GM21825 (cell line): Measurements from ENCODE around the gene MRPS9.

Source experiments
- ATAC-seq: cut with Tn5 transposase; IDR thresholded peaks from one replicate; pipeline ENCODE4 v1.9.1; 2021; ENCODE audit warnings: mild to moderate bottlenecking, moderate library complexity; ENCODE audit not compliant: unreplicated experiment

MRPS9 gene

DNA sequence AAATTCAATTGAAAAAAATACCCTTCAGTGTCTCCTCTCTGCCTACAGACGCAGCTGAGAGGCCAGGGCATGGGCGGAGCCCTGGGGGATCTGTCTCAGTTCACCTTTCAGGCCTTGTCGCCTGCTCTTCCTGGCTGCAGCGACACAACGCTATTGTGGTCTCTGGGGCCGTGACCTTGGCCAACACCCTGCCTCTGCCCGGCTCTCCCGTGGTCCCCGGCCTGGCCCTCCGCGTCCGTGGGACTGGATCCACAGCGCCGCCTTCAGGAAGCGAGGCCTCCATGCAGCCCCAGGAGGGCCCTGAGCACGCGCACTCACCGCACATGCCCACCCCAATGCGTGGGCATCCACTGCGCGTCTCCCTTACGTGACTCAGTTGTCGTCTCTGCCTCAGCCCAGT lies 81.1 kb downstream of the MRPS9 start:
- ATAC-seq: no peak

DNA sequence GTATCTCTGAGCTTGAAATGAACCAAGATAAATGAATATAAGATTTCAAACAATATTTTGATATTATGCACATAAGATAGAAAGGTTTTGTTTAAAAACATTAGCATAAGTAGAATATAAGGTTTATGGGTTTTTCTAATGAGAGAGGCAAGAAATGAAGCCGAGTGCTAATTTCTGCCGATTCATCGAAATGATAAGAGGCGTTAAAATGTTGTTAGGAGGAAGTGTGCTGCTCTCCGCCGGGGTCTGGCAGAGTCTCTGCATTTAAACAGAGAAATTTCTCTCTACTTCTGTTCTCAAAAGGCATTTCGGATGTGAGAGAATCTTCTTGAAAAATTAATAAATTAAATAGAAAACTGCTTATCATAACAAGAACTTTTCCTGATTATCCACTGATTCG lies 83.6 kb downstream of the MRPS9 start:
- ATAC-seq: no peak

DNA sequence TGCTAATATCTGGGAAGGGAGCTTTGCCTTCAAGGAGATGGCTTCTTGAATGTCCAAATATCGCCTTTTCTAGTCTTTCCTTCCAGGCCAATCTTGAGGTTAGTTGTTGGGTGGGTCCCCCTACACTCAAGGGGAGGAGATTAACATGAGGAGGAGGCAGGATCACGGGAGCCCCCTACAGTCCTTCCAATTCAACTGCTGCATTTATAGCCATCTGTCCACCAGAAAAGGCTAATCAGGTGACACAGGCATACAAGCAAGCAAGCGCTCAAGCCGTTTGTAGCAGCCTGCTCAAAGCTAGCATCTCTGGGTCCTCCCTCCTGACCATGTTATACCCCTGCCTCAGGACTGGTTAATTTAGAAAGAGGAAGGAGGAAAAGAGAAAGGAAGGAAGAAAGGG lies 87.6 kb downstream of the MRPS9 start:
- ATAC-seq: no peak

DNA sequence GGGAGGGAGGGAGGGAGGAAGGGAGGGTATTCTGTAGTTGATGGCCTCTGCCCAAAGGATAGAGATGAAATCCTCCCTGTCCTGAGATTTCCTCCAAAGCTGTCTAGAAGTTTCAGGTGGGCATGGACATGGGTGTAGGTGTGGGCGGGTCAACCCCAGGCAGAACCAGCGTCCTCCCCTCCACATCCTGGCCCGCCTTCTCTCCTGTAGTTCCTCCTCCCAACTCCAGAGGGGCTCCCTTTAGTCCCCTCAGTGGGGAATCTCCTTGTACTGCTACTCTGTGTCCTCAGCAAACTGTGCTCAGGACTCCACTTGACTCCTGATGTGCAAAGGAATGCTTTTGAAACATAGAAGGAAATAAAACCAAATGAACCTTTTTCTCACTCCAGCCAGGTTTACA lies 88.1 kb downstream of the MRPS9 start:
- ATAC-seq: no peak

DNA sequence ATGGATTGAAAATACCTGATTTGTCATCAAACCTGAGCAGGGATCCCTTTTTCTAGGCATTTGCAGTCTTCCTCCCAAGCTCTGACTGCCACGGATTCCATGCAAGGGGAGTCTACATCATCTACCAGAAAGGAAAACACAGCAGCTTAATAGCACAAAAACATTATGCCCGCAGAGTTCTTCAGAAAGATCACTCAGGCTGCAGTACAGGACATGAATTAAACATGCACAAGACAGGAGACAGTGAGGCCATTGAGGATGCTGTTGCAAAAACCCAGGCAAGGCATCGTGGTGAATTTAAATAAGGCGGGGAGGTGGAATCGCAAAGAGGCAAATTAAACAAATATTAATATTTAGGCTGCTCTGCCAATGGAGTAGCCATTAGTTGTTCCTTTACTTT lies 88.5 kb downstream of the MRPS9 start:
- ATAC-seq: no peak

DNA sequence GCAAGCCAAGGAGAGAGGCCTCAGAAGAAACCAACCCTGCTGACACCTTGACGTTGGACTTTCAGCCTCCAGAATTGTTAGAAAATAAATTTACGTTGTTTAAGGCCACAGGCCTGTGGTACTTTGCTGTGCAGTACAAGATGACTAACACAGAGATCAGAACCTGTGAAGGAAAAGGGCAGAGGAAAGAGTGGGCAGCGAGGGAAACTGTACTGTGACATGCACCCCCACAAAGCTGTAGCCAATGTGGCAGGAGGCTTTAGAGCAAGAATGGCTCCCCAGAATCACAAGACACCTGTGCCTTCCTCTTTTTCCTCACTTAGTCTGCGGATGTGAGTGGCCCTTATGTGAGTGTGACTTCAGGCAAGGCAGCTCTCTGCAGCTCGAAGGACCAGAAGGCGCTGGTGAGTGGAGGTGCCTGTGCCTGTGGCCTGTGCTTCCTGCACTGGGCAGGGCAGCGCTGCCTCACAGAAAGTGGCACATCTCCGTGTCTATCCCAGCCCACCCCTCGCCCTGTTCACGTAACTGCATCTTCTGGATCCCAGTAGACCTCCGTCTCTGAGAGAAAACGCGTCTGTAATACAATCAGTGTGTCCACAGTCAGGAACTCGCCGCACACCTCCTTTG lies 89.5 kb downstream of the MRPS9 start:
- no peak for ATAC-seq

DNA sequence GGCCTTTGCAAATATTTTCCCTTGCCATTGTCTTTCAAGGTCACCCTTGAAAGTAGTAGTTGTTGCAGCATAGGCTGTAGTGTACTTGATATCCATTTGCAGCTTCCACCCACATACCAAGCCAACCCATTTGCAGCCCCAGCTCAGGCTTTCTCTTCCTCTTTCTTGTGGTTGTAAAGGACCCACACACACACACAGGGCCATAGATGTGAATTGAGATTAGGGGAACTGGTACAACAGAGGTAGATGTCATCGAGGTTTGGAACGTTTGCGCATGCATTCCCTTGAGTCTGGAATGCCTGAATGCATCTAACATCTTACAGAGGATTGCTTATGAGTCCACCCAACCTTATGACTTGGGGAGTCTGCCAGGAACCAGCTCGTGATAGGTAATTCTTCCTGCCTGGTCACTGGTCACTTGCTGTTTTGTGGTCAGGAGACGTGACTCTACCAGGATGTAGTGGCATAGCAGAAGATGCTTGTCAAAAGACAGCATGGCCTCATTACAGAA lies 91.9 kb downstream of the MRPS9 start:
- ATAC-seq: peak; percentile 90

DNA sequence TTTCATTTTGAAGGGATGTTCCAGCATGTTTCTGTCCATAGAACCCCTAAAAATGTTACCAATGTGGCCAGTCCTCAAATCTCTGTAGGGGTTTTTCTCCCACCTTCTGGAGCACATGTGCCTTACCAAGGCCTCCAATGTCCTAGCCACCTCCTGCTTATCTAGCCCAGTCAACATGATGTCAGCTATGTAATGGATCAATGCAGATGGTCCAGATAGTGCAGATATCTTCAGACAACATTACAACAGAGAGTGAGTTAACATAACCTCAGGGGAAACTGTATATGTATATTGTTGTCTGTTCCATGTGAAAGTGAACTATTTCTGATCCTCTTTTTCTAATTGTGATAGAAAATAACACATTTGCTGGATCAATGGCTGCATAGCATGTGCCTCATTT lies 92.7 kb downstream of the MRPS9 start:
- ATAC-seq: no peak

DNA sequence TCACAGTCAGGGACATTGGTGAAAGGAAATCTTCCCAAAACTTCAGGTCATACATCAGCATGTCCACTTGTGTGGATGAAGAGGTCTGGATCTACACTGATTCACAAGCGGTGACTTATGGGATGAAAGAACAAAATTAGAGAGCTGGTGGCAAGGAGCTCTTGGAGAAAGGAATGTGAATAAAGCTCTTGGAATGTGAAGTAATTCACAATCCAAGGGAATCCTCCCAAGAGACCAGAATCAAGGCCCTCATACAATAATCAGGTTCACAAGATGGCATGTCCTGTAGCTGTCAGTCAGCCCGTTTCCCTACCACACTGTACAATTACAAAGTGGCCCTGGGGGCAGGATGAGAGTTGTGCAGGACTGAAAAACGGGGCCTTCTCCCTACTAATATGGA lies 96.2 kb downstream of the MRPS9 start:
- no peak for ATAC-seq

DNA sequence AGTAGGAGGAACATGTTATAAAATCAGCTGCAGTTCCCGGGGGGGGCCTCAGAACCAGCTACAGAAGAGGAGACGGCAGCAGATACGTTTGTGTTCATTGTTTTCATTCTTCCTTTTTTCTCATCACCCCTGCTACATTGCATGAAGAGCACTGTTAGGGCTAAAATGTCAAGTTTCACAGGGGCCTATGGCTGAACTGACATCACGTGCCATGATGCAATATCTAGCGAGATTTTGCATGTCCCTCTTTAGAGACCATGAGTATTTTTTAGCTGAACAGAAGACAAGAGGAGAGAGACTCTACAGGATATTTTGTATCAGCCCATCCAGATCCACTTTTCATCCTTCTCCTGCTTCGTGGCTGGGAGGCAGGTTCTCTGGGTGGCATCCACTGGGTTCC lies 97.6 kb downstream of the MRPS9 start:
- ATAC-seq: no peak

DNA sequence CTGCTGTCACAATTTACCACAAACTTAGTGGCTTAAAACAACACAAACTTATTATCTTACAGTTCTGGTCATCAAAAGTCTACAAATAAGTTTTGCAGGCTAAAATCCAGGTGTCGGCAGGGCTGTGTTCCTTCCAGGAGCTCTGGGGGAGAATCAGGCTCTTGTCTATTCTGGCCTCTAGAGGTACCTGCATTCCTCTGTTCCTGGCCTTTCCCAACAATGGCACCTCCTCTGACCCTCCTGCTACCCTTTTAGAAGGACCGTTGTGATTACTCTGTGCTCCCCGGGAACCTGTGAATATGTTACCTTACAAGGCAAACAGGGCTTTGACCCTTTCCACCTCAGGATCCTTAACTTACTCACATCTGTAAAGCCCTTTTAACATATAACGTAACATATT lies 98.5 kb downstream of the MRPS9 start:
- ATAC-seq: no peak

DNA sequence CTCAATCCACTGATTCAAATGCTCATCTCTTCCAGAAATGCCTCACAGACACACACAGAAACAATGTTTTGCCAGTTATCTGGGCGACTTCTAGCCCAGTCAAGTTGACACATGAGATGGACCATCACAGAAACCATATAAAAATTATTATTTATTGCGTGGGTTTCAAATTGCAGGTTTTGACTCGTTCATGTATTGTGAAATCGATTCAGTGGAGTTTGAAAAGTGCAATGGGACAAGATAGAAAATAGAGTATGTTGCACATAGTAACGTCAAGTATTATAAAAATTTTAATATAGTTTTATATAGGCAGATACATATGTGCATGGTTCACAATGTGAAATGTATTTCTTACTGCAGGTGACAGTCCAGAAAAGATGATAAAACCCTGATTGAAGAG lies 100.8 kb downstream of the MRPS9 start:
- ATAC-seq: no peak

DNA sequence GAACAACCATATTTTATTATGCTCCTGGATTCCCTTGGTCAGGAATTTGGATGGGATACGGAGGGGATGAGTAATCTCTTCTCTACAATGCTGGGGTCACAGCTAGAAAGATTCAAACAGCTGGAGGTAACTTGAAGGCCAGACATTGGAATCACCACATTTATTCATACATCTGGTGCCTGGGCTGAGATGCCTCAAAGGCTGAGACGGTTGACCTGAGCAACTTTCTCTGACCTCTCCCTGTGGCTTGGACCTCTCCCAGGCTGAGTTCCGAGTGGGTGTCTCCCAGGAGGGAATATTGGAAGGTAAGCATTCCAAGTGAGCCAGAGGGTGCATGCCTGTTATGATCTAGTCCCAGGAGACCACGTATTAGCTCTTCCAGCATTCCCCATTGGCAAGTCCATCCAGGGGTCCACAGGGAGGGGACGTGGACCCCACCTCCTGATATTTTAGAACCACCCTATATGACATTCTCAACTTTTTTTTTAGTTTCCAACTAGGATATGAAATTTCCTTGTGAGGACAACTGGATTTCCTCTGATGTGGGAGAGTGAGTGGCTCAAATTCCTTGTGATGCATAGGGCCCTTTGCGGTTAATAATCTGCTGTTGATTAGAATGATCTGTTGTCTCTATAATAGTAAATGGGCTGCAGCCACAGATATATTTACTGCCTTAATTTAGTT lies 101.8 kb downstream of the MRPS9 start:
- no peak for ATAC-seq

DNA sequence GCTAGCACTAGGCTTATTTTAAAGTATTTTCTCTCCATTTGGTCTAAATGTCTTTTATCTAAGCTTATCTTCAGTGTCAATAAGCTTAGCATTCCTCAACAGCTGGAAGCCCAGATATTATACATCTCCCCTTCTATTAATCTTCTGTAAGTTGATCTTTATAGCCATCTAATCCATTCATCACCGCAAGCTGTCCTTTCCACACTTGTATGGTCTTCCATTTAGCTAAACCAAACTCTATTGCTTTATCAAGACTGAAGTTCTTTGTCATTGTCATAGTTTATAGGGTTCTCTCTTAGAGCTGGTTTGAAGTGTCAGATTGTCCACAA lies 102.3 kb downstream of the MRPS9 start:
- no peak for ATAC-seq

DNA sequence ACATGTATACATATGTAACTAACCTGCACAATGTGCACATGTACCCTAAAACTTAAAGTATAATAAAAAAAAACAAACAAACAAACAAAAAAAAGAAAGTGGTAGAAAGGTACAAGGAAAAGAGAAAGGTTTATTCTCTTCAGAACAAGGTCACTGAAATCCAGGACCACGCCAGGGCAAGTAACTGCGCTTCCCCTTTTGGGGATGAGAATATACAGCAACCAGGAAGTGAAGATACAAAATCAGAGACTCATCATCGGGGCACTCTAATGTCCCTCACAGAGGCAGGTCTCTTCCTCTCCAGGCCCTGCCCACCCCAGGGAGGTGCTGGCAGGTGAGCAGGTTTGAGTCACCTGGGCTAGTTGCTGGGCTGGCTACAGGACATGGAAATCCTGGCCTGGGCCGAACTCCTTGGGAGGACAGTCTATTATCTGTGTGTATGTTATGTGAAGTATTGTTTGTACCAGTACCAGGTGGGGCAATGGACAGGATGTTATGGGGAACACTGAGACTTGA lies 103.3 kb downstream of the MRPS9 start:
- ATAC-seq: no peak

DNA sequence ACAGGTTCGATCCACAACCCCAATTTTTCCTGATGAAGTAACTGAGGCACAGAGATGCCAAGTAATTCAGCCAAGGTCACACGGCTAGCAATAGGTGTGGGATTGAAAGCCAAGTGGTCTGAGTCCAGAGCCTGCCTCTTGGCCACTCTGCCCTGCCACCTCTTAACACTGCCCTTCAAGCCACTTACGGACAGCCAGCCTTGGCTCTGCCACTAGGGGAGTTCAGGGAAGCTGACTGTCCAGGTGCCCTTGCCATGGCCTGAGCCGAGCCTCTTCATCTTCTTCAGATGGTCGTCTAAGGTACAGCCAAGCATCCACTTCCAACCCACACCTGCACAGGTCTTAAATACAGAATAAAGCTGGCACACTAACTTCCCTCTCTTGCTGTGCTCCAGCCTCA lies 104.4 kb downstream of the MRPS9 start:
- ATAC-seq: no peak

DNA sequence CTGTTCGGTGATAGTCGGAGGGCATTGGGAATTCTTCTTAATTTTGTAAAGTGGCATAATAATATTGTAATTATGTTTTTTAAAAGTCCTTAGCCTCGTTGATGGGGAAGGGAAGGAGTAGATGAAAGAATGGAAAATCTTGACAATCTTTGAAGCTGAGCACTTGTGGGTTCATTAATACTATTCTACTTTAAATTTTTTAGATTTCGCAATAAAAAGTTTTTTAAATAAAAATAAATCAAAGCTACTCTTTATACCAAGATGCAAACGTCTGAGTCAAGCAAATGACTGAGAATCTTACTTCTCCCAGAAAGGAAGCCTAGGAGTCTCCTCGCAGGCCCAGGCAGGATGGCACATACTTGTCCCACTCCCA lies 105.2 kb downstream of the MRPS9 start:
- no peak for ATAC-seq

DNA sequence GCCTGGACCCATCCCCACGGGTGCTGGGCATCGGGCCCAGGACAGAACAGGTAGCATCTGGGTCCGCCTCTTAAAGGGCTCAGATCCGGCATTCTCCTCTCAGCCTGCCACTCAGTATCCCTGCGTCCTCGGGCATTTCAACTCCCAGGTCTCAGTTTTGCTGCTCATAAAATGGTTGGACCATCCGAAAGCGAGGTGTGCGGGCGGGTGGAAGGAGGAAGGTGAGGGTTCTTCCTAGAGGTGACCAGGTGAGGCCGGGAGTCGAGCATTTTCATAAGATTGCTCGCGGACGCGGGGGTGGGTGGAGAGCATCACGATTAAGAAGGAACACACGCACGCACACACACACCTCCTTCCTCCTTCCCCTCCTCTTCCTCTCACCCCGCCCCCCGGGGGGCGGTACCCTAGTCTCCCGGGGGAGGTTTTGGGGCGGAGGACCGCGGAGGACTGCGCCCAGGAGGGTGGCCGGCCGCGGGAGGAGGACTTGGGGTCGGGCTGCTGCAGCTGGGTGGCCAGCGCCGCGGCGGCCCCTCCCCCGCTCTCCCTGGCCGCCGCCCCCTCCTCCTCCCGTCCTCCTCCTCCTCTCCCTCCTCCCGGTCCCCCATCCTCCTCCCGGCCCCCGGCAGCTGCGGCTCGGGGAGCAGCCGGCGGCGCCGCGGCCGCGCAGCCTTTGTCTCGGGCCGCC lies 105.7 kb downstream of the MRPS9 start:
- ATAC-seq: no peak

DNA sequence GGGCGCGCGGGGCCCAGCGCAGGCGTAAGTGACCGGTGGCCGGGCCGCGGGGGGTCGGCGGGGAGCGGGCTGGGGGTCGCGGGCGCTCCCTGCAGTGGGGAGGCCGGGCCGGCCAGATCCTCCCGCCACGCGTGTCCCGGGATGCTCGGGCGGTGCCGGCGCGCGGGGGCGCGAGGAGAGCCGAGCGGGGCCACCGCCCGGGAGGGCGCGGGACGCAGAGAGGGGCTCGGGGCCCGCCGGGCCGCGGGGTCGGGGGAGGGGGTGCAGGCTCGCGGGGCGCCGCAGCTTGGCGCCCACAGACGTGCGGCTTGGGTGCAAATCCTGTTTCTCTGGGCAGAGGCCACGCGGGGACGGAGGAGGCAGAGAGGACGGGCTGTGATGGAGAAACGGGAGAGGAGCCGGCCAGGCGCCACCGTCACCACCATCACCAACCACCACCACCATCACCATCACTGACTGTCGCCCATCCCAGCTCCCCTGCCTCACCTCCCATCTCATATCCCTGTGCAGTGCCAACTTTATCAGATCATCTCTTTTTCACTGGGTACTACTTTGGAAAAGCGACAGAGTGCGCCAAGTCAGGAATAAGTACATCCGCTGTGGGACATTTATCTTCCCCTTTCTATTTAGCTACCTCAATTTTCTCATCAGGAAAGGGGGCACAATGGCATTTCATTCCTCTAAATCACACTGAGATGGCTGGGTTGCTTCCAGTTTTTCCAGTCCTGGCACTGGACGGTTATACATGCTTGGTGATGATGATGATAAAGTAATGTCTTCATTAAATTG lies 106.5 kb downstream of the MRPS9 start:
- no peak for ATAC-seq

DNA sequence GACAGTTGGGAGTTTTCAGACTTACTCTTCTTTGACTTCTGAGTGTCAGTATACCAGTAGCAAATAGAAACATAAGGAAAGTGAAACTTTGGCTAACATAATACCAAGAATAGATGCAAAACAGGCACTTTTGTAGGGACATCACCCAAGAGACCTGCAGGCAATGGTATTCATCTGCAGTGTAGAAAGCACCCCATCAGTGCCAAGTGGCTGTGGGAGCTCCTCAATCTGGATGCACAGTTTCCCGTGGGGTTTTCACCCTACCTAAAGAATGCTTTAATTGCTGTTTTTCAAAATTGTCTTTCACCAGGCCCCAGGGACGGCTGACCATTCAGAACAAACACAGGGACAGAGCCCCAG lies 107.1 kb downstream of the MRPS9 start:
- no peak for ATAC-seq

DNA sequence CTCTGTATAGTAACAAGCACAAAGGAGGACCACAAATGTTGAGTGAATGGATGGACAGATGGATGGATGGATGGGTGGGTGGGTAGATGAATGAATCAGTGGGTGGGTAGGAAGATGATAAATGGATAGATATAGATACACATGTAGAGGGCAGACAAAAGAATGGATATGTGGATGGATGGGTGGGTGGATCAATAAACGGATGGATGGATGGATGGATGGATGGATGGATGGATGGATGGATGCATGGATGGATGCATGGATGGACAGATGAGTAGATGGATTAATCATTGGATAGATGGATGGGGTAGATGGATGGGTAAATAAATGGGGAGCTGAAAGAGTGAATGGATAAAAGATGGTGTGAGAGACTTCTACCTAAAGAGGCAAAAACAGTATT lies 111.4 kb downstream of the MRPS9 start:
- ATAC-seq: no peak
